AG09319 (cell line): ENCODE measurements around the gene ATXN7L1.

Source experiments
- DNase-seq: peaks from one replicate; pipeline ENCODE4 v3.0.0-alpha.2; 2010; ENCODE audit warnings: low read depth; ENCODE audit errors: extremely low read depth
- TF ChIP-seq, protein P1 (sequence below): IDR thresholded peaks from 2 replicates; pipeline ENCODE4 v1.5.1; 2011; ENCODE audit warnings: low read depth, mild to moderate bottlenecking, inconsistent platforms, low read length, moderate library complexity

ATXN7L1 gene

DNA sequence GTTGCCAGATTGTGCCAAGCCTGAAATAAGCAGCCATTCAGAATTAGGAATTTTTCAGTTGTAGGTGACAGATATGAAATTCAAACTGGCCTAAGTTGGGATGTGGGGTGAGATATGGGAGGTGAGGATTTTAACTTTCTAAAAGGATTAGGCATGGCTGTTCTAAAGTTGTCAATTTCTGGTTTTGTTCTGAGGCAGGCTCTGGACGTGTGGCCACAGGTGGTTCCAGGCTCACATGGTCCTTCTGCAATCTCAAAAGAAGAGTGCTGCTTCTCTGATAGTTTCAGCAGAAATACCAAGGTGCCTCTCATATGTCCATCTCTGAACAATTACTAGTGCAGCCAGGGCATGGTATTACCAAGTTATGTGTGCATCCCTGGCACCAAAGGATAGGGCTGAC lies 316.5 kb downstream of the ATXN7L1 start:
- TF ChIP-seq, protein P1, sequence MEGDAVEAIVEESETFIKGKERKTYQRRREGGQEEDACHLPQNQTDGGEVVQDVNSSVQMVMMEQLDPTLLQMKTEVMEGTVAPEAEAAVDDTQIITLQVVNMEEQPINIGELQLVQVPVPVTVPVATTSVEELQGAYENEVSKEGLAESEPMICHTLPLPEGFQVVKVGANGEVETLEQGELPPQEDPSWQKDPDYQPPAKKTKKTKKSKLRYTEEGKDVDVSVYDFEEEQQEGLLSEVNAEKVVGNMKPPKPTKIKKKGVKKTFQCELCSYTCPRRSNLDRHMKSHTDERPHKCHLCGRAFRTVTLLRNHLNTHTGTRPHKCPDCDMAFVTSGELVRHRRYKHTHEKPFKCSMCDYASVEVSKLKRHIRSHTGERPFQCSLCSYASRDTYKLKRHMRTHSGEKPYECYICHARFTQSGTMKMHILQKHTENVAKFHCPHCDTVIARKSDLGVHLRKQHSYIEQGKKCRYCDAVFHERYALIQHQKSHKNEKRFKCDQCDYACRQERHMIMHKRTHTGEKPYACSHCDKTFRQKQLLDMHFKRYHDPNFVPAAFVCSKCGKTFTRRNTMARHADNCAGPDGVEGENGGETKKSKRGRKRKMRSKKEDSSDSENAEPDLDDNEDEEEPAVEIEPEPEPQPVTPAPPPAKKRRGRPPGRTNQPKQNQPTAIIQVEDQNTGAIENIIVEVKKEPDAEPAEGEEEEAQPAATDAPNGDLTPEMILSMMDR = no peak
- no peak for DNase-seq
